Effector CD4-positive, alpha-beta T cell (primary cell): ENCODE measurements around the gene FLNC.

Experiments used
- DNase-seq: peaks from one replicate; pipeline ENCODE4 v3.0.0-alpha.2; 2020

Gene FLNC

GRCh38 chr7:128846781-128847444, 16.7 kb downstream of the FLNC start:
- DNase-seq, result no peak

DNA sequence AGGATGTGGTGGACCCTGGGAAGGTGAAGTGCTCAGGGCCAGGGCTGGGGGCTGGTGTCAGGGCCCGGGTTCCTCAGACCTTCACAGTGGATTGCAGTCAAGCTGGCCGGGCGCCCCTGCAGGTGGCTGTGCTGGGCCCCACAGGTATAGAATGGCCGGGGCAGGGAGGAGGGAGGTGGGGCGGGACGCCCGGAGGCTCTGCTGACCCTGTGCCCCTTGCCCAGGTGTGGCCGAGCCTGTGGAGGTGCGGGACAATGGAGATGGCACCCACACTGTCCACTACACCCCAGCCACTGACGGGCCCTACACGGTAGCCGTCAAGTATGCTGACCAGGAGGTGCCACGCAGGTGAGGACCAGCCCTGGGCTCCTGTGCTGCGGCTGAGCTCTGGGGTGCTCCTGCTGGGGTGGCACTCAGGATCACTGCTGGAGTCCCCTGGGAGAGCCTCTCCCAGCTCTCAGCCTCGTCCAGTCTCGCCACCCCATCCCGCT, 17.6 kb downstream of the FLNC start:
- no peak for DNase-seq

- DNase-seq, result no peak
Measured at GRCh38 chr7:128848289-128849155, 18.3 kb downstream of the FLNC start.

DNA sequence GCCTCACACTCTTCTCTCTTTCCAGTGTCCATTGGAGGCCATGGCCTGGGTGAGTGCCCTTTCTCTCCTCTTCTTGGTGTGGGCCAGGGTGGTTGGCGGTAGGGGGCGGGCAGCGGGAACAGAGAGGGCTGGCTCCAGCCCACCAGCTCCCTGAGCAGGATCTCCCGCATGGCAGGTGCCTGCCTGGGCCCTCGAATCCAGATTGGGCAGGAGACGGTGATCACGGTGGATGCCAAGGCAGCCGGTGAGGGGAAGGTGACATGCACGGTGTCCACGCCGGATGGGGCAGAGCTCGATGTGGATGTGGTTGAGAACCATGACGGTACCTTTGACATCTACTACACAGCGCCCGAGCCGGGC, 18.9 kb downstream of the FLNC start:
- no peak for DNase-seq

- no peak for DNase-seq
Measured at GRCh38 chr7:128849804-128850490, 19.7 kb downstream of the FLNC start.

GRCh38 chr7:128852537-128853254, 22.5 kb downstream of the FLNC start:
- DNase-seq, result no peak

DNA sequence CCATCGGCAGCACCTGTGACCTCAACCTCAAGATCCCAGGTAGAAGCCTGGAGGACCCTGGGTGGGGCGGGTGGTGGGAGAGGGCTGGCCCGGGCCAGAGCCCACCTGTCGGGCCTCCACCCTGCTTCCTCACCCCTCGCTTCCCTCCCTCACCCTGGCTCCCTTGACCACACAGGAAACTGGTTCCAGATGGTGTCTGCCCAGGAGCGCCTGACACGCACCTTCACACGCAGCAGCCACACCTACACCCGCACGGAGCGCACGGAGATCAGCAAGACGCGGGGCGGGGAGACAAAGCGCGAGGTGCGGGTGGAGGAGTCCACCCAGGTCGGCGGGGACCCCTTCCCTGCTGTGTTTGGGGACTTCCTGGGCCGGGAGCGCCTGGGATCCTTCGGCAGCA, 23.6 kb downstream of the FLNC start:
- DNase-seq, result no peak

- no peak for DNase-seq
Measured at GRCh38 chr7:128854396-128854795, 24.2 kb downstream of the FLNC start.

GRCh38 chr7:128855559-128855958, 25.4 kb downstream of the FLNC start:
- DNase-seq, result no peak

DNA sequence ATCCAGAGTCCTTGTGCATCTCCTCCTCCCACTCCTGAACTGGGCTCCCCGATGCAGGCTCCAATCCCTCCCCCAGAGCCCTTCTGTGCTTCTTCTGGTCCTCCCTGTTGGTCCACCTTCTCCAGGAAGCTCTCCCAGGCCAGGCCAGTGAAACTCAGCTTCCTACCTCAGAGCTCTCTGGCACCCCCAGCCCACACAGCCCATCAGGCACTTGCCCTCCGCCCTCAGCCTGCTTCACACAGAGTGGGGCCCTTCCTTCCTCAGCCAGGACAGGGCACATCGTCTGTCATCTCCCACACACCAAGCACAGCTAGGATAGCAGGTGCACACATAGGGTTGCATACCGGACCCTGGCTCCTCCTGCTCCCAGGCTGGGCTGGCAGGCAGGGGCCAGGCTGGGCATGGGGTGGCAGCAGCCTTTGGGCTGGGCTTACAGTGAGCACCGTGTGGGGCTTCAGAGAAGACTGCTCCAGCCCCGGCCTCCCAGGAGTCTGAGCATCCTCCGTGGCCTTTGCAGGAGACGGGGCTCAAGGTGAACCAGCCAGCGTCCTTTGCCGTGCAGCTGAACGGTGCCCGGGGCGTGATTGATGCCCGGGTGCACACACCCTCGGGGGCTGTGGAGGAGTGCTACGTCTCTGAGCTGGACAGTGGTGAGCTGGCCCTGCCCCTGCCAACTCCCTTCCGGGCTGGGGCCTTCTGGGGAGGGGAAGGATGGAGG, 26.0 kb downstream of the FLNC start:
- DNase-seq, result no peak

GRCh38 chr7:128858380-128859231, 28.4 kb downstream of the FLNC start:
- DNase-seq, result no peak

DNA sequence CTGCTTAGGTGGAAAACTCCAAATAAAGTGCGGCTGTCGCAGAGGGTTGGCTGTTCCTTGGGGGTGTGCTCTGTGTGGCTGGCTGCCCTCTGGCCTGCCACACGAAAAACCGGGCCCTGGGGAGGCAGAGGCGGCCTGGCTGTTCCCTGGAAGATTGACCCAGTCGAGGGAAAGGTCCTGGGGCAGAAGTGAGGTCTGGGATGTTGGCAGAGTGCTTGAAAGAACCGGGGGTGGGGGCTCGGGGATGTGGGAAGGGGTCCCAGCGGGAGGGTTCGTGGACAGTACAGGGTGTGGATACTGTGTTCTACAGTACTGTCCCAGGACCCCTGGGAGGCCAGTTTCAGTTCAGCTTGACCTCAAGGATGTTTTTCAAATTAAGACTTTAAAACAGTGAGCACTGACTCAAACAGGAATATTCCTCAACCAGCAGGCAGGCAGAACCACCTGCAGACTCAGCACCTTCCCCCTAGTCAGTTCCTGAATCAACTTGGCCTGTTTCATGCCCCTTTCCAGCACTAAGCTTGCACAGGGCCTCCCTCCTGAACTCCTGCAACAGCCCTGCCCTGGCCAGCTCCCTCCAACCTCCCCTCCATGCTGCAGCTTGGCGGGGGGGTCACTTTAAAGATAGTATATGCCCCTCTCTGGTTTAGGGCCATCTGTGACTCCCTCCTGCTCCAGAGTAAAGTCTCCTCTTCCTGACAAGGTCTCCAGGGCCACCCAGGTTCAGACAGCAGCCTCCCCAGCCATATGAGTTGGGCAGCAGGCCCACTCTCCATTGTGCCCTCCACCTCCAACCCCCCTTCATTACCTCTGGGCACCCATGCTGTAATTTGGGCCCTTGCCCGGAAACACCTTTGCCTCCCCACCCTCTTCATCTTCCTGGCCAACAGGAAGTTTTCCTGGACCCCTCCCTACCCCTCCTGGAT, 29.3 kb downstream of the FLNC start:
- no peak for DNase-seq

GRCh38 chr7:128860158-128861073, 30.2 kb downstream of the FLNC start:
- no peak for DNase-seq

GRCh38 chr7:128861957-128862570, 31.9 kb downstream of the FLNC start:
- no peak for DNase-seq

GRCh38 chr7:128862571-128863432, 32.6 kb downstream of the FLNC start, which contains the start of gene ATP6V1F:
TSS of gene ATP6V1F (plus strand) at chr7:128862856. CDS start at chr7:128862905, 49 bp downstream.
- peak; percentile 99 for DNase-seq

DNA sequence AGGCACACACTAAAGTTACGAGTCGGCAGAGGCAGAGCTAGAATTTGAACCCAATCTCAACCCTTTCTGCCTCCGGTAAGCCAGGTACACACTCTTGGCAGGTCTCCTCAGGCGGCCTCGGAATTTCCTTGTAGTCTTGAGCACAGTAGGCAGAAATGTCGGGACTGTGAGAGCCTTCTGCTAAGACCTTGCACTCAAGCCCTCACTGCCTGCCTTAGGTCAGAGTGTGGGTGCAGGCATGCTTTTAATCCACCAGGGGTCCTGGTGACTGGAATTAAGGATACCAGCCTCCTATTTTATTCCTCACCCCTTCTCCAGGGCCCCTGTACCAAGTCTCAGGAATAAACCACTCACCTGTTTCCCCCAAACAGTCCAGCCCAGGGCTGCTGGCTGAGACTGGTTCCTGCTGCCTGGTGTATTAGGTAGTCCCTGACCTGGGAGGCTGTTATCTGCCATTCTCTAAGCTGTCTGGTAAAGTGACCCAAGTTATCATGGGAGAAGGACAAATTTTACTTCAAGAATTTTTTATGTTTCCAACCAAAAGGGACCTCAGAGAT, 33.3 kb downstream of the FLNC start:
- DNase-seq, result peak; percentile 25

GRCh38 chr7:128865303-128865702, 35.1 kb downstream of the FLNC start:
- no peak for DNase-seq
